Epidermal melanocyte (primary cell): ENCODE results near the gene DNAJC10.

ENCODE experiments used
- DNase-seq: peaks from one replicate; pipeline ENCODE4 v3.0.0; 2011; ENCODE audit warnings: low spot score; ENCODE audit not compliant: insufficient read length

Gene DNAJC10

DNA sequence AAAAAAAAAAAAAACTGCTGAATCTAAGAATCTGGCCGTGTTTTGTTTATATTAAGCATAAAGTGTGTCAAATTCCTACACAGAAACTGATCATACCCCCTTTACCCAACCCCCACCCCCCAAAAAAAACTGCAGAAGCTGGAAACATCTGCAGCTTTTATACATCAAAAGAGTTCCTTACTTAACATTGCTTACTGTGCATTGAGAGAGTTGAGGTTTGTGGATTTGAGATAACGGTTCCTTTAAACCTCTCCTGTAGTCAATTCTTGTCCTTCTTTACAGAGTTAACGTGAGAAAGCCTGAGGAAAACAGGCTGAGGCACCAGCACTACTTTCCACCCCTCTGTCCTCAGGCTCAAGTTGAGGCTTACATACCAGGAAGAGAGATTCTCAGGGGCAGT is 115.9 kb downstream of the DNAJC10 start:
- DNase-seq = no peak

DNA sequence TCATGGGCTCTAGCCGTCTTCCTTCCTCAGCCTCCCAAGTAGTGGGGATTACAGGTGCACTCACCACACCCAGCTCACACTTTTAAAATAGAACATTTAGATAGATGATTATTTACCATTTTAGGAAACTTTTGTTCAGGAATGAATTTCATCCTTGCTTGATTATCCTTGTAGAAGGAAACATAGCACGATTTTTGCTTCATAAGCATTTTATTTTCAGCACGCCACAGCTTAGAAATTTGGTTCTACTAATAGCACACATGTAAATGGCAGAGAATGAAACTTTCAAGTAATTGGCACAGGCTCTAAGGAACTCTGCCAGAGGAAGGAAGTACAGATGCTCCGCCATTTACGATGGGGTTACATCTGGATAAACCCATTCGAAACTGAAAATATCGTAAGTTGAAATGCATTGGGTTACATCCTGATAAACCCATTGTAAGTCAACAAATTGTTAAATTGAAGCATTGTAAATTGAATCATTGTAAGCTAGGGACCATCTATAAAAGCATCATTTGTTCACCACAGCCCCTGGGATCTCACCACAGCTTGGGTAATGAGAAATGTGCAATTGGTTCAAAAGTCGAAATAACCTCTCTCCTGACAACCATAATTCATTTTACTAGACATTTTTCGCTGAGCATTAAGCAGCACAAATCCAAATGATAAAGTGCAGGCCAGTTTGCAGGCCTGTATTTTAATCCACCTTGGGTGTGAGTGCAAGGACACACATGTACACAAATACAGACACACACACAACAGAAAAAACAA is 117.2 kb downstream of the DNAJC10 start:
- no peak for DNase-seq

DNA sequence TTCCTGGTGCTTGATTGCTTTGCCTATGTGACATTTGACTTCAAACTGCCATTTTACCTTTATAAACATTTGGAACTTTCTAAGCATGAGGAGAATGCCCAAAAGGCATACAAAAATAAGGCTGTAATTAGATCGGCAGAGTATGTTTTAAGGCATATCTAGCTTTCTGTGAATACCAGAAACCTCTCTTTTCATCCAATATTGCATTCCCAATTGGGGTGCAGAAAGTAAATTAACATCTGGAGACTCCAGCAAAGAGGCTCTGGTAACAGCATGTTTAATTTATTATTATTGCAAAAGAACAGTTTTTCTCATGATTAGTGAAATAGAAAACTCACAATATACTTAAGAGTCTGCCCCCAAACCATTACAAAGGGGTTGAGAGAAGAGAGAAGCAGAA is 118.2 kb downstream of the DNAJC10 start:
- DNase-seq = no peak

DNA sequence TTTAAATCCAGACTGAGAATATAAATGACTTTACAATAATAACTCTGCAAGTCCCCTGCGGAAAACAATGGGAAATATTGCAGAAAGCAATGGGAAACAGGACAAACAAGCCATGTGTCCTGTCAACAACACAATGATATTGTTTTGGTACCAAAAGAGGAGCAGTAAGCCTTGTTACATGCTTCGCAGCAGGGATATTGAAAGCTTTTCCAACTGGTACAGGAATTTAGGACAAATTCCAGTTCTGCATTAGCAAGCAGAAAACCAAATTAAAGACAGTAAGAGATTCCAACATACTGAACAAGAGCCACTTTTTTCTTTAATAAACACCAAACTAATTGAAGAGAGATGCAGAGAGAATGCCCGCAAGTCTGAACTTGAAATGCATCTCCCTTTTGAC is 120.4 kb downstream of the DNAJC10 start:
- no peak for DNase-seq
